ENCODE data around the gene PALS2. TPM values are rescaled to one million over a fixed set of nuclear protein-coding genes. Genes with fewer than 3 reads are reported as not detected.
A peak's percentile ranks its signal among the peaks of the same experiment; 100 is the strongest.

Gene PALS2
- total and polyA plus RNA-seq, 2 donors from 2014 or later: 5.6 to 35.6 TPM

DNA sequence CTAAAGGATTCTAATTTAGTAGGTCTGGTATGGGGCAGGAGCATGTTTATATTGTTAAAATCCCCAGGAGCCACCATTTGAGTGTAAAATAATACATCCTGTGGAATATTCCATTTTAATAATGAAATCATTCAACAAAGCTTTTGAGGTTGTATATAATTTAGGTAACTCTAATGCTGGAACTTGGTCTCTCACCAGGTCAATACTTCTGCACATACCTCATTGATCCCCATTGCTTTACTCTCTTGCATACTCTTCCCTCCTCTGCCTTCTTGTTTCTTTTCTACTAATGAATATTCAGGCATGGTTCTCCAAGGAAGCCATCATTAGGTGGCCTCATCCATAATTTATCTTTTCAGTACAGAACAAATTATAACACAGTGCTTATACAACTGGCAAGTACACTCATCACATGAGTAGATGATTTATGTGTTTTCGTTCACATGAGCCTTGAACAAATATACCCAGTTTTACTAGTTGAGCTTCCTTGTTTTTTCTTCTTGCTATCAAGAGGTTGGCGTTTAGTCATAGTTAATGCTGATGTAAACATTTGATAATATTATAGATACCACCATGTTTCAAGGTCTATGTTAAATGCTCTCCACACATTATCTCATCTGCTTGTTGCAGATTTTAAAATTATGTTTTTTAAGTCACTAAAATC is 7.2 kb downstream of the PALS2 start:
- Histone ChIP-seq H3K9ac (ENCODE audit: low read length in 3 of 3) (no peak overlapping the region), H3K27me3 (ENCODE audit: control insufficient read depth, insufficient read depth, low read length) (no peaks in the 10 kb centered on the region), H3K4me3 (ENCODE audit: low read length in 3 of 3) (no peak overlapping the region), H3K36me3 (ENCODE audit: control insufficient read depth in 2 of 3, insufficient read depth in 3 of 3, low read length in 3 of 3) (no peaks in the 10 kb centered on the region), H3K27ac (ENCODE audit: low read depth in 2 of 2, low read length in 2 of 2) (no peak overlapping the region), H3K9me3 (ENCODE audit: control insufficient read depth in 2 of 3, insufficient read depth in 1 of 3, low read length in 3 of 3) (no peaks in the 10 kb centered on the region), H3K4me1 (ENCODE audit: control insufficient read depth in 2 of 3, insufficient read depth in 2 of 3, low read depth in 1 of 3, low read length in 3 of 3) (no peaks in the 10 kb centered on the region)
- DNase-seq: no peak
- intact Hi-C loops (cut with DNase I): no loop called here
- TF ChIP-seq, protein P1, sequence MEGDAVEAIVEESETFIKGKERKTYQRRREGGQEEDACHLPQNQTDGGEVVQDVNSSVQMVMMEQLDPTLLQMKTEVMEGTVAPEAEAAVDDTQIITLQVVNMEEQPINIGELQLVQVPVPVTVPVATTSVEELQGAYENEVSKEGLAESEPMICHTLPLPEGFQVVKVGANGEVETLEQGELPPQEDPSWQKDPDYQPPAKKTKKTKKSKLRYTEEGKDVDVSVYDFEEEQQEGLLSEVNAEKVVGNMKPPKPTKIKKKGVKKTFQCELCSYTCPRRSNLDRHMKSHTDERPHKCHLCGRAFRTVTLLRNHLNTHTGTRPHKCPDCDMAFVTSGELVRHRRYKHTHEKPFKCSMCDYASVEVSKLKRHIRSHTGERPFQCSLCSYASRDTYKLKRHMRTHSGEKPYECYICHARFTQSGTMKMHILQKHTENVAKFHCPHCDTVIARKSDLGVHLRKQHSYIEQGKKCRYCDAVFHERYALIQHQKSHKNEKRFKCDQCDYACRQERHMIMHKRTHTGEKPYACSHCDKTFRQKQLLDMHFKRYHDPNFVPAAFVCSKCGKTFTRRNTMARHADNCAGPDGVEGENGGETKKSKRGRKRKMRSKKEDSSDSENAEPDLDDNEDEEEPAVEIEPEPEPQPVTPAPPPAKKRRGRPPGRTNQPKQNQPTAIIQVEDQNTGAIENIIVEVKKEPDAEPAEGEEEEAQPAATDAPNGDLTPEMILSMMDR (IDR thresholded peaks at IDR 0.05; ENCODE audit: borderline replicate concordance, extremely low read depth, insufficient read depth): no peak
- no peak for FAIRE-seq

DNA sequence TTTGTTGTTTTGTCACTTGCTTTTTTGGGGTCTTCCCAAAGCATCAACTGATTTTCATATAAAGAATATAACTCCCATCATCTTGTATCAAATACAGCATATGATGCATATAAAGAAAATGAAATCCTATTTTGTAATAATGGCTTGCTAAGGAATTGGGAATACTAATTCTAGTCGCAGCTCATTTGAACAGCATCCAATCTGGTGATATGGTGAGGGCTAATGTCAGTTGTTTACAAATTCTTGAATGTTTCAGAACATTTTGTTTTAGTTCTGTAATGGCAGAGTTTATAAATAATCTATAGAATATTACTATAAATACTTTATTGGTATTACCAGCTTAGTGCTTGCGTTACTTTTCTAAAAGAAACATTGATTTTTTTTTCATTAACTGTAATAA is 8.9 kb downstream of the PALS2 start:
- TF ChIP-seq, protein P1 (IDR thresholded peaks at IDR 0.05; ENCODE audit: borderline replicate concordance, extremely low read depth, insufficient read depth): no peak
- Histone ChIP-seq H3K36me3 (ENCODE audit: control insufficient read depth in 2 of 3, insufficient read depth in 3 of 3, low read length in 3 of 3) (no peaks in the 10 kb centered on the region), H3K9me3 (ENCODE audit: control insufficient read depth in 2 of 3, insufficient read depth in 1 of 3, low read length in 3 of 3) (no peaks in the 10 kb centered on the region), H3K4me3 (ENCODE audit: low read length in 3 of 3) (no peak overlapping the region), H3K27ac (ENCODE audit: low read depth in 2 of 2, low read length in 2 of 2) (no peak overlapping the region), H3K27me3 (ENCODE audit: control insufficient read depth, insufficient read depth, low read length) (no peaks in the 10 kb centered on the region), H3K4me1 (ENCODE audit: control insufficient read depth in 2 of 3, insufficient read depth in 2 of 3, low read depth in 1 of 3, low read length in 3 of 3) (no peaks in the 10 kb centered on the region), H3K9ac (ENCODE audit: low read length in 3 of 3) (no peak overlapping the region)
- FAIRE-seq (no peak), DNase-seq (no peak)
- intact Hi-C loops (cut with DNase I): no loop called here

DNA sequence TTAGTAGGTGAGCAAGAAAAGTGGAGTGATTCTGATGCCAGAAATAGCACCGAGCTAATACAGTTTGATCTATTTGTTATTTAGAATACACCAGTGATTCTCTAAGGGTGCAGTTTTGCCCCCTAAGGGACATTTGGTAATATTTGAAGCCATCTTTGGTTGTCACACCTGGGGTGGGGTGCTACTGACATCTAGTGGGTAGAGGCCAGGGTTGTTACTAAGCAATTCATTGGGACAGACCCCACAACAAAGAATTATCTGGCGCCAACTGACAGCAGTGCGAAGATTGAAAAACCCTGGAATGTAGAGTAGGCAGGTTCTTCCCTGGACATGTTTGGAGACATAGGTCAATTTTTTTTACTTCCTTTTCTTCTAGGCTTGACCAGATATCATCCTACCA is 14.6 kb downstream of the PALS2 start:
- no peak overlapping the region for H3K27ac ChIP-seq (ENCODE audit: low read depth in 2 of 2, low read length in 2 of 2)
- TF ChIP-seq, protein P1 (IDR thresholded peaks at IDR 0.05; ENCODE audit: borderline replicate concordance, extremely low read depth, insufficient read depth): peak; percentile 31
- FAIRE-seq (no peak), DNase-seq (peak in 3 of 5 donors; percentile 31 to 51 (median 33))
- H3K9ac ChIP-seq (ENCODE audit: low read length in 3 of 3): no peak overlapping the region
- no peak overlapping the region for H3K4me3 ChIP-seq (ENCODE audit: low read length in 3 of 3)
- H3K36me3 ChIP-seq (ENCODE audit: control insufficient read depth in 2 of 3, insufficient read depth in 3 of 3, low read length in 3 of 3): no peaks in the 10 kb centered on the region
- intact Hi-C loops (cut with DNase I): no loop called here
- no peaks in the 10 kb centered on the region for H3K4me1 ChIP-seq (ENCODE audit: control insufficient read depth in 2 of 3, insufficient read depth in 2 of 3, low read depth in 1 of 3, low read length in 3 of 3)
- H3K27me3 ChIP-seq (ENCODE audit: control insufficient read depth, insufficient read depth, low read length): no peaks in the 10 kb centered on the region
- no peaks in the 10 kb centered on the region for H3K9me3 ChIP-seq (ENCODE audit: control insufficient read depth in 2 of 3, insufficient read depth in 1 of 3, low read length in 3 of 3)

DNA sequence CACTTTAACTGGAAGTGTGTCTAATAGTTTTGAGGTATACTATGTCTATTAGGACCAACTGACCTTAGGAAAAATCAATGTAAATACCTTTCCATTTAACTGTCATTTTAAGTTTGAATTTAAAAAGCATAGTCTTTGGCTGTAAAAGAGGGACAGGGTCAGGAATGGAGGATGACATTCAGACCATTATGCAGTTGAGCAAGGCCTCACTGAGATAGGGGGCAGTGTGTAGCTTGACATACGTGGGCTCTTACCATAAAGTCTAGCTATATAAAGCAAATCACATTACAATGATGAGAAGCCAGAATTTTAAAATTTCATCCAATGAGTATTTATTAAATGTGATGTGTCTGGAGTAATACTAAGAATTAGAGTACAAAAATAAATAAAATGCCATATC is 17.9 kb downstream of the PALS2 start:
- Histone ChIP-seq H3K27me3 (ENCODE audit: control insufficient read depth, insufficient read depth, low read length) (no peaks in the 10 kb centered on the region), H3K9me3 (ENCODE audit: control insufficient read depth in 2 of 3, insufficient read depth in 1 of 3, low read length in 3 of 3) (no peaks in the 10 kb centered on the region), H3K9ac (ENCODE audit: low read length in 3 of 3) (no peak overlapping the region), H3K4me1 (ENCODE audit: control insufficient read depth in 2 of 3, insufficient read depth in 2 of 3, low read depth in 1 of 3, low read length in 3 of 3) (no peaks in the 10 kb centered on the region), H3K4me3 (ENCODE audit: low read length in 3 of 3) (no peak overlapping the region), H3K36me3 (ENCODE audit: control insufficient read depth in 2 of 3, insufficient read depth in 3 of 3, low read length in 3 of 3) (no peaks in the 10 kb centered on the region), H3K27ac (ENCODE audit: low read depth in 2 of 2, low read length in 2 of 2) (no peak overlapping the region)
- DNase-seq (no peak), FAIRE-seq (no peak)
- intact Hi-C loops (cut with DNase I): no loop called here
- TF ChIP-seq, protein P1 (IDR thresholded peaks at IDR 0.05; ENCODE audit: borderline replicate concordance, extremely low read depth, insufficient read depth): no peak
